Measurements from ENCODE around the gene SEPTIN3. TPM values are rescaled to one million over a fixed set of nuclear protein-coding genes. Genes with fewer than 3 reads are reported as not detected.

The SEPTIN3 gene, protein sequence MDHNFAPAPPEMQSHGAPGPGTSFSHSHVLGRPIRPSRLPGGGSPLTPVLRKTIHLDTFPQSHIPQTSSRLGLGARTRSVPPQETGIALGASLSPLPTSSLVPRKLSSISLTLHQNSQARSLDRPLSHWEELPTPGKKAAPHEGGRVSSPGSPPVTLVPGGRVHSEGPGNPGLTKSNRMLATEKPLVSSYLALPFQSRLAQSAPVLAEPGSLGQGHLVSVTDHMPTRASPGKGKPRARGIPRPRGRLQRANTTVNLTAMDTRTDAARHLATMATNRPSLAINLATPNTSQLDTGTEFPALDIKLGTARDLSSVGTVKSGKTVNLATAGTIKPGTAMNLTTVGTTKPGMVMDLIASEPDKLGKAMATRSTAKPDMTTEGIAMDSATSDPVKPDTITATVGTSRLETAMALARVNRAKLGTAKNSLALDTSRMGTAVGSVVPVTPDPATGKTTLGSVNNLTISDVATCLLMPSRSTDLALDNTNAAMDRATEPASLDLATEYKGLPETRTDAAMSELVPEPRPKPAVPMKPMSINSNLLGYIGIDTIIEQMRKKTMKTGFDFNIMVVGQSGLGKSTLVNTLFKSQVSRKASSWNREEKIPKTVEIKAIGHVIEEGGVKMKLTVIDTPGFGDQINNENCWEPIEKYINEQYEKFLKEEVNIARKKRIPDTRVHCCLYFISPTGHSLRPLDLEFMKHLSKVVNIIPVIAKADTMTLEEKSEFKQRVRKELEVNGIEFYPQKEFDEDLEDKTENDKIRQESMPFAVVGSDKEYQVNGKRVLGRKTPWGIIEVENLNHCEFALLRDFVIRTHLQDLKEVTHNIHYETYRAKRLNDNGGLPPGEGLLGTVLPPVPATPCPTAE
- 0.15 TPM in 1 of 2 replicates, not detected in the other for total RNA-seq

DNA sequence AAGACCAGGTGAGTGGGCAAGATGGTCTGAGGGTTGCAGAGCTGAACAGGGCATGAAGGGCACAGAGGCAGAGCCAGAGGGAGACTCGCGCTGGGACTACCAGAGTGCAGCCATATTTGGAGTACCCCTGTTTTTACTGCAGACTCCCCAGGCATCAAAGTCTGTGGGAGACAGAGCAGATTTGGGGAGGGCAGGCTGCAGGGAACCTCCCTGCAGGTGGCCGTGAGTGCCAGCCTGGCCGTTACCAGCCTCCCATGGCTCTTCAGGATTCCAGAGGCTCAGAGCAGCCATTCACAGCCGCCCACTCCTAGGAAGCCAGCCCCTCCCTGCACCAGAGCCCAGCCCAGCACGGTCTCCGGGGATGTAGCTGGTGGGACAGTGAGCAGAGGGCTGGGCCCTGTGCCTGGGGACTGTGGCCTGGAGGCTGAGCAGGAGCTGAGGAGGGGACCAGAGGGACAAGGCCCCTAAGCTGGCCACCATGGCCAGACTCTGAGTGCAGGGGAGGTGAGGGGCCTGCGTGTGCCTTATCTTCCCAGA, at the start of gene SEPTIN3:
Gene SEPTIN3, plus strand, starts transcription at position 334 of the 537 bp plus-strand sequence. CDS start 2,050 bp downstream, outside the sequence.

DNA sequence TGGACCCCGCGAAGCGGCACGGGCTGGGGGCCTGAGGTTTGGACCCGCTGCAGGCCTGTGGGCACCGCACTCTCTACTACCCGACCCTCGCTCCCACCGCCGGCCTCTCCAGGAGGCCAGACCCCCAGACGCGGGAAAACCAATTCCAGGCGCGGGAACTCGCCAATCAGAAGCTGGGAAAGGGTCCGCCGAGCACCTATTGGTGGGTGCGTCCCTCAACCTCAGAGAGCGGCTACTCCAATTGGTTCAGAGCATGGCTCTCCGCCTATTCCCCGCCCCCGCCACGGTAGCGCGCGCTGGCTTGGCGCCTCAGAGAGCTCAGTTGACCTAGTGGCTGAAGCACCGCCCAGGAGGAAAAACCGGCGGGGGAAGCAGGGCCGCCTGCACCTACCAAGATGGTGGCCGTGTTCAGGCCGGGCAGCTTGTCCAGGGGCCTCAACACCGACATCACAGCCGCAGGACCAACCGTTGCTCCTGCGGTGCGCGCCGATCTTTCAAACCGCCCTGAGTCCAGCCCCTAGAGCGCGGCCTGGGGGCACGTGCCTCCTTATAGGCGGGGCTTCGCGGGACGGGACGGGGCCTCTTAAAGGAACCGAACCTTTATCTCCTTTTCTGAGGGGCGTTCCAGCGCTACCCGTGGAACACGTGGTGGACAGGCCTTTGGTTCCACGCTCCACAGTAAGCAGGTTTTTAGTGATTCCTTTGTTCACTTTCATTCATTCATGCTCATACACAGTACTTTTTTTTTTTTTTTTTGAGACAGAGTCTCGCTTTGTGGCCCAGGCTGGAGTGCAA, 22.4 kb upstream of the SEPTIN3 start, which contains the start of gene CENPM:
Gene CENPM, minus strand, starts transcription at position 524 of the 795 bp plus-strand sequence. Its CDS starts 76 bp downstream, at position 448.

DNA sequence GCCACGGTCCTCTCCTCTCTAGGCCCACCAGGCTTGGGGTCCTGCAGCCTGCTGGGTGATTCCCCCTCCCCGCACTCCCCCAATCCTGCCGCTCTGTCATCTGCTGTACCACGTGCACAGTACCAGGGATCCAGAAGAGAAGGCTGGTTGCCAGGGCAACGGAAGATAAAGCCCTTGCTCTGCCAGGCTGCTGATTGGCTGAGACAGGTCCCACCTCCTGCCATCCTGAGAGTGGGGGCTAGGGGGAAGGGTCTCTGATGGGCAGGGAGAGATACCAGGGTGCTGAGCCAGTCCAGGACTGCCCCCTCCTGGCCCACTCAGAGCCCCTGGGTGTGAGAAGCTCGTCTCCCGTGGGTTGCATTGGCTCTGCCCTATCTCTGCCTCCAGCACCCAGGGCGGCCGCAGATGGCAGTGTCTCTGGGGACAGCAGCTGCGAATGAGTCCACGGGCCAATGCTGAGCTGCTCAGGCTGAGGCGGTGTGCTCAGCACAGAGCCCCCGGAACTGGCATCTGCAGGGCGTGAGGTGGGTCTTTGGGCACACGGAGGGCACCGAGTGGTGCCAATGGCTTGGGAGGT, 17.3 kb upstream of the SEPTIN3 start, which contains the start of gene SMIM45:
Gene SMIM45, plus strand, starts transcription at position 253 of the 577 bp plus-strand sequence.

DNA sequence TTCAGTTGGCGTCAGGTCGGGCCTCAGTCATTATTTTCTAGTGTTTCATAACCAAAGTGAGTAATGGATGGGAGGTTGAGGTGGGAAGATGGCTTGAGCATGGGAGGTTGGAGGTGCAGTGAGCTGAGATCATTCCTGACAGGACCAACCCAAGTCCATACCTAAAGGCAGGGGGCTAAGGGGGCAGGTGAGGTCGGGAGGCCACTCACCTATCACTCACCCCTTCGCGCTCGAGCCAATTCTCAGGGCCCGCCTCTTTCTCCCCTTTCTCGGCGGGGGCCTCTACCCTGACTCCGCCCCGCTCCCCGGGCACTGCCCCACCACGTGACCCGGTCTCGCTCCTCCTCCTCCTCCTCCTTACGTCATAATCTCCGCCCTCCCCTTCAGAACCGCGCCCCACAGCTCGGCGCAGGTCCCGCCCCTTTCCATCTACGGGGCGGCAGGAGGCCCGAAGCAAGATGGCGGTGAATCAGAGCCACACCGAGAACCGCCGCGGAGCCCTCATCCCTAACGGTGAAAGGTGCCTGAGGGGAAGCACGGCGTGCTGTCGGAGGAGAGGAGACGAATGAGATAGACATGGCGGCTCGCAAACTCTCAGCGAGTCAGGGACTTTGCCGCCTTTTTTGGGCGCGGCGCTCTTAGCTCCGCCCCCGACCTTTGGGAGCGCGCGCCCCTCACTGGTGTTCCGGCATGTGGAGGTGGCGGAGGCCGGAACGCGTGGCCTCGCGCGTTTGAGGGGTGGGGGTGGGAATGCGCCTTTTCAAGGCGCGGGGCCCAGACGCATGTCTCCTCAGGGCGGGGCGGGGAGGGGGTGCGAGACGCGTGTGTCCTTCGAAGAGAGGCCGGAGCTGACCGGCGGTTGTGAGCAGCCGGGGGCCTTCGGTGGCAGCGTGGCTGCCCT, 29.4 kb downstream of the SEPTIN3 start, which contains the start of gene WBP2NL:
Gene WBP2NL, plus strand, starts transcription at position 428 of the 901 bp plus-strand sequence. Its CDS starts 31 bp downstream, at position 459.

Other genes with a start within 250 kb of the SEPTIN3 start
- gene CCDC134, start 168.8 kb upstream of the SEPTIN3 start, total RNA-seq: 5.2 and 8.4 TPM in 2 replicates
- 39.5 and 40.0 TPM in 2 replicates for gene SREBF2, start 136.3 kb upstream of the SEPTIN3 start, total RNA-seq
- not detected in 2 replicates for gene SHISA8, start 54.4 kb upstream of the SEPTIN3 start, total RNA-seq
- gene TNFRSF13C, start 42.6 kb upstream of the SEPTIN3 start, total RNA-seq: 0.15 TPM in 1 of 2 replicates, not detected in the other
- gene CENPM, start 22.3 kb upstream of the SEPTIN3 start, total RNA-seq: 19.8 and 32.7 TPM in 2 replicates
- gene WBP2NL, start 29.3 kb downstream of the SEPTIN3 start, total RNA-seq: under 0.01 and 0.15 TPM in 2 replicates
- gene NAGA, start 101.4 kb downstream of the SEPTIN3 start, total RNA-seq: 37.4 and 49.1 TPM in 2 replicates
- gene PHETA2, start 104.8 kb downstream of the SEPTIN3 start, total RNA-seq: 16.9 and 26.6 TPM in 2 replicates
- 5.2 and 6.7 TPM in 2 replicates for gene SMDT1, start 110.3 kb downstream of the SEPTIN3 start, total RNA-seq
- gene NDUFA6, start 121.3 kb downstream of the SEPTIN3 start, total RNA-seq: 58.5 and 74.8 TPM in 2 replicates
- gene CYP2D6, start 161.4 kb downstream of the SEPTIN3 start, total RNA-seq: not detected in 2 replicates

All from epithelial cell of umbilical artery (primary cell).